NT2/D1 (cell line): Measurements from ENCODE around the gene BTRC.

Experiments
- SUZ12 ChIP-seq: IDR thresholded peaks from 2 replicates; pipeline ENCODE4 v1.6.1; 2011; ENCODE audit not compliant: insufficient read length, insufficient read depth; ENCODE audit errors: extremely low read depth
- YY1 ChIP-seq: IDR thresholded peaks from 2 replicates; pipeline ENCODE4 v1.6.1; 2011; ENCODE audit not compliant: insufficient read length, insufficient read depth
- ZNF274 ChIP-seq: IDR thresholded peaks from 2 replicates; pipeline ENCODE4 v1.6.1; 2011; ENCODE audit warnings: mild to moderate bottlenecking, low read depth, low read length

DNA sequence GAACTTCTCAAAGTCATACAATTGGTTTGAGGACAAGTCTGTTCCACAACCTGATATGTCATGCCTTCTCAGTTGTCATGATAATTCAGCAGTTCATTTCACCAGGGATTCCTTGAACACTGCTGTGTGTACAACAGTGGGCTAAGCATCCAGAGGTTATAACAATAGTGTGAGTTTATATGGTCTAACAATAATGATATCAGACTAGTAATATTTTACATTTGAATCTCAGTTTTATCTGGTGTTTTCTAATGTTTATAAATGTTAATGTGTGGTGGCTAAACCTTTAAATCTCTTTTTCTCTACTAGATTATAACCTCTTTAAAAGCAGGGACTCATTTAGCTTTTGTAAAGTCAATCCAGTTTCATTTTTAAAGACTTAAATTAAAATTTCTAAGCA, 48.7 kb downstream of the BTRC start:
- TF ChIP-seq ZNF274, result no peak
- no peak for TF ChIP-seq YY1
- no peak for TF ChIP-seq SUZ12
